Measurements from ENCODE around the gene PIP4K2B.

DNA sequence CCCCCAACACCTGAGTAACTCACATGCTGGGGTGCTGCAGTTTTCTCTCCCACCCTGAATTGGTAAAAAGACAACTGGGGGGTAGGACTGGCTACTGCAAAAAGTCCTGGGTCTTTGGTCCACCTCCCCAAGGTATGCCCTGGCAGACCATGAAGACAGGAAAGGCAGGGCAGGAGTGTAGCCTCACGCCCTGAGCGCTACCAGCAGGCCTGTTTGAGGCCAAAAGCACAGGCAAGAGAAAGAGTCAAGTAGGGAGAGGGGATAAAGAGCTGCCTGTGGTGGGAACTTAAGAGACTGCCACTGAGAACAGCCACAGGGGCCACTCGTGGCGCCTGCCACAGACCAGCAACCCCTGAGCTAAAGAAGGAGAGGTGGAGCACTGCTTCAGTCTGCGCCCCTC is 33.0 kb downstream of the PIP4K2B start:
- no peak for TF ChIP-seq EZH2 (IDR thresholded peaks at IDR 0.05)
- TF ChIP-seq POLR2AphosphoS5 (IDR thresholded peaks at IDR 0.05; ENCODE audit: borderline replicate concordance, low read depth, low read length), result no peak

Data from SK-N-MC (cell line).